HG03064 (cell line): Measurements from ENCODE around the gene RIN1.
"Not testable (repeated sequence)": the region's sequence is repeated elsewhere in the genome, so short reads cannot be mapped to it uniquely, and the experiment has no call there.

Experiments used
- ATAC-seq: cut with Tn5 transposase; IDR thresholded peaks from one replicate; pipeline ENCODE4 v1.9.1; 2021; ENCODE audit warnings: low read depth; ENCODE audit not compliant: unreplicated experiment

Gene RIN1

GRCh38 chr11:66321606-66322005 is 14.6 kb downstream of the RIN1 start:
- no peak for ATAC-seq

GRCh38 chr11:66320748-66321147 is 15.5 kb downstream of the RIN1 start:
- ATAC-seq: not testable (repeated sequence)

- ATAC-seq: not testable (repeated sequence)
These were observed 15.9 kb downstream of the RIN1 start for GRCh38 chr11:66320289-66320688.

- no peak for ATAC-seq
These were observed 17.6 kb downstream of the RIN1 start for GRCh38 chr11:66318600-66318970.

- ATAC-seq: no peak
These were observed 18.3 kb downstream of the RIN1 start for GRCh38 chr11:66317723-66318599.

- ATAC-seq: no peak
These were observed 18.9 kb downstream of the RIN1 start for GRCh38 chr11:66317322-66317722.

- ATAC-seq: no peak
These were observed 19.4 kb downstream of the RIN1 start, which contains the start of gene CD248 for GRCh38 chr11:66316849-66317251. Gene CD248, minus strand, starts transcription at chr11:66317044. Its CDS starts 17 bp downstream, at chr11:66317027.

GRCh38 chr11:66315921-66316811 is 20.1 kb downstream of the RIN1 start:
- ATAC-seq: no peak

GRCh38 chr11:66315498-66315885 is 20.7 kb downstream of the RIN1 start:
- no peak for ATAC-seq

GRCh38 chr11:66314561-66315497 is 21.4 kb downstream of the RIN1 start:
- ATAC-seq: no peak

- no peak for ATAC-seq
These were observed 22.1 kb downstream of the RIN1 start for GRCh38 chr11:66314186-66314501.

GRCh38 chr11:66313321-66314185 is 22.7 kb downstream of the RIN1 start:
- no peak for ATAC-seq

GRCh38 chr11:66312549-66313320 is 23.5 kb downstream of the RIN1 start:
- ATAC-seq: peak; percentile 53

- ATAC-seq: peak; percentile 81
These were observed 24.2 kb downstream of the RIN1 start for GRCh38 chr11:66311965-66312548.

GRCh38 chr11:66311470-66311964 is 24.7 kb downstream of the RIN1 start:
- ATAC-seq: no peak

- not testable (repeated sequence) for ATAC-seq
These were observed 25.3 kb downstream of the RIN1 start for GRCh38 chr11:66310803-66311440.

- no peak for ATAC-seq
These were observed 25.9 kb downstream of the RIN1 start for GRCh38 chr11:66310324-66310723.

GRCh38 chr11:66309475-66309874 is 26.8 kb downstream of the RIN1 start:
- no peak for ATAC-seq
